Astrocyte (in vitro differentiated cells and primary cell): ENCODE data around the gene KLF9. TPM values are rescaled to one million over a fixed set of nuclear protein-coding genes. Genes with fewer than 3 reads are reported as not detected.

Source experiments
- DNase-seq: peaks from one replicate; pipeline ENCODE4 v3.0.0-alpha.2; 2010; ENCODE audit warnings: low read depth
- FAIRE-seq: peaks from 2 replicates; lab custom pipeline; 2011; peaks lifted over from hg19 to GRCh38; lab: Jason Lieb, UNC
- H2AFZ ChIP-seq: 2 replicates; pipeline ENCODE4 v1.6.0; 2012; ENCODE audit warnings: low read depth, low read length, inconsistent platforms
- H3K27ac ChIP-seq: 2 replicates; pipeline ENCODE4 v1.5.1; 2011; ENCODE audit warnings: low read depth, low read length, inconsistent platforms
- H3K27me3 ChIP-seq: 2 replicates; pipeline ENCODE4 v1.6.0; 2011; ENCODE audit warnings: low read length, inconsistent platforms; ENCODE audit not compliant: insufficient read depth
- H3K36me3 ChIP-seq: 2 replicates; pipeline ENCODE4 v1.5.1; 2011; ENCODE audit warnings: low read length, inconsistent platforms; ENCODE audit not compliant: insufficient read depth
- H3K4me1 ChIP-seq: 2 replicates; pipeline ENCODE4 v1.5.1; 2011; ENCODE audit warnings: low read length, inconsistent platforms; ENCODE audit not compliant: insufficient read depth
- H3K4me2 ChIP-seq: 2 replicates; pipeline ENCODE4 v1.6.0; 2012; ENCODE audit warnings: low read length, inconsistent platforms
- H3K4me3 ChIP-seq: 2 replicates; pipeline ENCODE4 v1.5.1; 2011; ENCODE audit warnings: low read depth, mild to moderate bottlenecking, low read length, inconsistent platforms; ENCODE audit not compliant: insufficient read depth
- H3K79me2 ChIP-seq: 2 replicates; pipeline ENCODE4 v1.6.0; 2012; ENCODE audit warnings: mild to moderate bottlenecking, low read length, inconsistent platforms; ENCODE audit not compliant: insufficient read depth
- H3K9ac ChIP-seq: 2 replicates; pipeline ENCODE4 v1.6.0; 2012; ENCODE audit warnings: mild to moderate bottlenecking, low read length, inconsistent platforms
- H3K9me3 ChIP-seq: 2 replicates; pipeline ENCODE4 v1.5.1; 2012; ENCODE audit warnings: low read depth, mild to moderate bottlenecking, low read length, inconsistent platforms; ENCODE audit not compliant: insufficient read depth
- H4K20me1 ChIP-seq: 2 replicates; pipeline ENCODE4 v1.6.0; 2012; ENCODE audit warnings: low read length, inconsistent platforms; ENCODE audit not compliant: insufficient read depth
- H3K27ac Mint-ChIP-seq: one replicate; pipeline ENCODE4 v1.8.0; 2021; ENCODE audit warnings: mild to moderate bottlenecking, mixed read lengths; ENCODE audit not compliant: unreplicated experiment
- H3K27me3 Mint-ChIP-seq: one replicate; pipeline ENCODE4 v1.8.0; 2021; ENCODE audit warnings: low read depth, mixed read lengths; ENCODE audit not compliant: unreplicated experiment
- H3K36me3 Mint-ChIP-seq: one replicate; pipeline ENCODE4 v1.8.0; 2021; ENCODE audit warnings: low read depth, mixed read lengths; ENCODE audit not compliant: unreplicated experiment
- H3K4me1 Mint-ChIP-seq: one replicate; pipeline ENCODE4 v1.8.0; 2021; ENCODE audit warnings: low read depth, mixed read lengths; ENCODE audit not compliant: unreplicated experiment
- H3K4me3 Mint-ChIP-seq: one replicate; pipeline ENCODE4 v1.8.0; 2021; ENCODE audit warnings: mild to moderate bottlenecking, moderate library complexity, mixed read lengths; ENCODE audit not compliant: unreplicated experiment
- H3K9me3 Mint-ChIP-seq: one replicate; pipeline ENCODE4 v1.8.0; 2021; ENCODE audit warnings: mild to moderate bottlenecking, mixed read lengths; ENCODE audit not compliant: unreplicated experiment
- EZH2 ChIP-seq: IDR thresholded peaks from 2 replicates; pipeline ENCODE4 v1.6.1; 2012; ENCODE audit warnings: mild to moderate bottlenecking, low read length, inconsistent platforms; ENCODE audit not compliant: insufficient read depth
- total RNA-seq: library from RNA; stranded (reverse); gene quantifications from 2 replicates; pipeline ENCODE4 v1.2.1, GENCODE V29; 2021
- TF ChIP-seq, protein P1 (sequence below): IDR thresholded peaks from 2 replicates; pipeline ENCODE4 v1.5.1; 2011; ENCODE audit warnings: low read depth, mild to moderate bottlenecking, inconsistent platforms, low read length, moderate library complexity; ENCODE audit not compliant: insufficient read depth

The KLF9 gene
- total RNA-seq, 1 donor from 2014 or later: 4.9 TPM

DNA sequence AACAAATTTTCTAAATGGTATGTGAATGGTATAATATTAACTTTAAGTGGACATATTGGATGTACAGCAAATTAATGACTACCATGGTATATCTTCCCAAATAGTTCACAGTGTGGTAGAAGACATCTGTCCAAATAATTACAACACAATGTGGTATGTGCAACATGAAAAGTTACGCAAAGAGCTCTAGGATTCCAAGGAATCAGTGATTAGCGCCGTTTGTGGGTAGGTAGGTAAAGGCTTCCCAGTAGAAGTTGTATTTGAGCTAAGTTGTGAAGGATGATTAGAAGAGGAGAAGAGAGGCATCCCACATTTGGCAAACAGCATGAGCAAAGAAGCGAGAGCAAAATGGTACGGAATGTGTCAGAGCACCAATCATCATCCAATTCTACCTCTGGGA is 14.3 kb upstream of the KLF9 start:
- Histone ChIP-seq H3K4me2 (no peak overlapping the region), H3K27me3 (no peaks in the 10 kb centered on the region), H4K20me1 (no peaks in the 10 kb centered on the region), H3K4me1 (no peaks in the 10 kb centered on the region), H3K79me2 (no peaks in the 10 kb centered on the region), H3K9me3 (no peaks in the 10 kb centered on the region), H3K4me3 (no peak overlapping the region), H2AFZ (no peak overlapping the region), H3K9ac (no peak overlapping the region), H3K27ac (no peak overlapping the region), H3K36me3 (no peaks in the 10 kb centered on the region)
- Mint-ChIP-seq H3K27ac (no peak overlapping the region), H3K4me1 (peaks cover 2% of the 10 kb centered on the region), H3K36me3 (no peaks in the 10 kb centered on the region), H3K4me3 (no peak overlapping the region), H3K27me3 (peaks cover 15% of the 10 kb centered on the region), H3K9me3 (peaks cover 8% of the 10 kb centered on the region)
- DNase-seq: no peak
- TF ChIP-seq, protein P1, sequence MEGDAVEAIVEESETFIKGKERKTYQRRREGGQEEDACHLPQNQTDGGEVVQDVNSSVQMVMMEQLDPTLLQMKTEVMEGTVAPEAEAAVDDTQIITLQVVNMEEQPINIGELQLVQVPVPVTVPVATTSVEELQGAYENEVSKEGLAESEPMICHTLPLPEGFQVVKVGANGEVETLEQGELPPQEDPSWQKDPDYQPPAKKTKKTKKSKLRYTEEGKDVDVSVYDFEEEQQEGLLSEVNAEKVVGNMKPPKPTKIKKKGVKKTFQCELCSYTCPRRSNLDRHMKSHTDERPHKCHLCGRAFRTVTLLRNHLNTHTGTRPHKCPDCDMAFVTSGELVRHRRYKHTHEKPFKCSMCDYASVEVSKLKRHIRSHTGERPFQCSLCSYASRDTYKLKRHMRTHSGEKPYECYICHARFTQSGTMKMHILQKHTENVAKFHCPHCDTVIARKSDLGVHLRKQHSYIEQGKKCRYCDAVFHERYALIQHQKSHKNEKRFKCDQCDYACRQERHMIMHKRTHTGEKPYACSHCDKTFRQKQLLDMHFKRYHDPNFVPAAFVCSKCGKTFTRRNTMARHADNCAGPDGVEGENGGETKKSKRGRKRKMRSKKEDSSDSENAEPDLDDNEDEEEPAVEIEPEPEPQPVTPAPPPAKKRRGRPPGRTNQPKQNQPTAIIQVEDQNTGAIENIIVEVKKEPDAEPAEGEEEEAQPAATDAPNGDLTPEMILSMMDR: no peak
- TF ChIP-seq EZH2: no peak
- FAIRE-seq: no peak

DNA sequence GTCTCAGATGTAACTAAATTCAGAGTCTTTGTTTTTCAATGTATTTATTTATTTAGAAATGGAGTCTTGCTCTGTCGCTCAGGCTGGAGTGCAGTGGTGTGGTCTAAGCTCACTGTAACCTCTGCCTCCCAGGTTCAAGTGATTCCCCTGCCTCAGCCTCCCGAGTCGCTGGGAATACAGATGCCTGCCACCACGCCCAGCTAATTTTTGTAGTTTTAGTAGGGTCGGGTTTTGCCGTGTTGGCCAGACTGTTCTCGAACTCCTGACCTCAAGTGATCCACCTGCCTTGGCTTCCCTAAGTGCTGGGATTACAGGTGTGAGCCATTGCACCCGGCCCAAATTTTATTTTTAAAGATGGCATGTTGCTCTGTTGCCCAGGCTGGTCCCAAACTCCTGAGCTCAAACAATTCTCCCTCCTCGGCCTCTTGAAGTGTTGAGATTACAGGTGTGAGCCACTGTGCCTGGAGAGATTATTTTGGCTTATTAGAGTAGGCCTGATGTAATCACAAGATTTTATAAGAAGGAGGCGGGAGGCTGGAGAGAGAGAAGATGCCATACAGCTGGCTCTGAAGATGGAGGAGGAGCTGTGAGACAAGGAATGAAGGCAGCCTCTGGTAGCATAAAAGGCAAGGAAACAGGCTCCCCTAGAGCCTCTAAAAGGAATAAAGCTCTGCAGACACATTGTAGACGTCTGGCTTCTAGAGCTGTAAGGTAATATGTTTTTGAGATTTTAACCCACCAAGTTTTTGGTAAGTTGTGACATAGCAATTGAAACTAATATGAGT is 12.9 kb upstream of the KLF9 start:
- H4K20me1 ChIP-seq: no peaks in the 10 kb centered on the region
- H3K4me3 ChIP-seq: no peak overlapping the region
- Mint-ChIP-seq H3K27me3 (peaks cover 15% of the 10 kb centered on the region), H3K4me1 (peaks cover 5% of the 10 kb centered on the region), H3K4me3 (no peak overlapping the region), H3K9me3 (peaks cover 8% of the 10 kb centered on the region), H3K27ac (peak overlapping the region; percentile 49), H3K36me3 (no peaks in the 10 kb centered on the region)
- no peaks in the 10 kb centered on the region for H3K79me2 ChIP-seq
- H3K36me3 ChIP-seq: no peaks in the 10 kb centered on the region
- no peaks in the 10 kb centered on the region for H3K9me3 ChIP-seq
- FAIRE-seq: no peak
- TF ChIP-seq, protein P1: no peak
- TF ChIP-seq EZH2: no peak
- no peak for DNase-seq
- no peaks in the 10 kb centered on the region for H3K4me1 ChIP-seq
- no peak overlapping the region for H2AFZ ChIP-seq
- no peak overlapping the region for H3K9ac ChIP-seq
- no peak overlapping the region for H3K4me2 ChIP-seq
- H3K27me3 ChIP-seq: no peaks in the 10 kb centered on the region
- no peak overlapping the region for H3K27ac ChIP-seq

DNA sequence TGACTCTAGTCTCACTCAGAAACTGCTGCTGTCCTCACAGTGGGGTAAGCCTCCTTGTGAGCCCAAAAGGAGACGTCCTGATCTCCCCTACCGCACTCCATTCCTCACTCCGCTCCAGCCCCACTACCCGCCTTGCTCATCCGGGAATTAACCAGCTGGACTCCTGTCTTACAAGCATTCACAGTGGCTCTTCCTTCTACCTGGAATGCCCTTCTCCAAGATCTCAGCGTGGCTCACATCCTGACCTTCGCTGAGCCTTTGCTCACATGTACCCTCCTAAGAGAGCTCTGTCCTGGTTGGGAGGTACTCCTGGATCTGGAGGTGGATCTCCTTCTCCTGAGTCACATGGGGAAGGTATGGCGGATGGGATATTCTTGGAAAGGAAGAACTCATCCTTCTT is 10.7 kb upstream of the KLF9 start:
- peaks cover 22% of the 10 kb centered on the region for H3K4me1 Mint-ChIP-seq
- TF ChIP-seq EZH2: no peak
- TF ChIP-seq, protein P1: no peak
- H3K27ac ChIP-seq: no peak overlapping the region
- H3K36me3 ChIP-seq: no peaks in the 10 kb centered on the region
- no peak overlapping the region for H3K4me3 ChIP-seq
- H2AFZ ChIP-seq: no peak overlapping the region
- no peaks in the 10 kb centered on the region for H3K27me3 ChIP-seq
- H3K9ac ChIP-seq: no peak overlapping the region
- no peaks in the 10 kb centered on the region for H3K79me2 ChIP-seq
- H3K27me3 Mint-ChIP-seq: peaks cover 15% of the 10 kb centered on the region
- peaks cover 4% of the 10 kb centered on the region for H3K9me3 Mint-ChIP-seq
- no peak for FAIRE-seq
- H3K9me3 ChIP-seq: no peaks in the 10 kb centered on the region
- H3K4me1 ChIP-seq: peaks cover 20% of the 10 kb centered on the region
- no peak overlapping the region for H3K4me2 ChIP-seq
- H3K4me3 Mint-ChIP-seq: no peak overlapping the region
- no peaks in the 10 kb centered on the region for H4K20me1 ChIP-seq
- no peak overlapping the region for H3K27ac Mint-ChIP-seq
- H3K36me3 Mint-ChIP-seq: no peaks in the 10 kb centered on the region
- no peak for DNase-seq
